Memory B cell (primary cell): ENCODE data around the gene CTBP2.

ENCODE experiments used
- ATAC-seq: fragments of 150-1000 bp; cut with Tn5 transposase; 2 replicates; pipeline ENCODE4 v1.10.0; 2021; ENCODE audit warnings: low read depth, mild to moderate bottlenecking, moderate library complexity
- DNase-seq, 2 donors: peaks; one replicate each; pipeline ENCODE4 v3.0.0; 2022; ENCODE audit warnings: low spot score in 2 of 2
- H3K27ac Mint-ChIP-seq: one replicate; pipeline ENCODE4 v1.8.0; 2022; ENCODE audit warnings: mild to moderate bottlenecking, moderate library complexity, mixed read lengths
- H3K27me3 Mint-ChIP-seq: one replicate; pipeline ENCODE4 v1.8.0; 2022; ENCODE audit warnings: mixed read lengths
- H3K36me3 Mint-ChIP-seq: one replicate; pipeline ENCODE4 v1.8.0; 2022; ENCODE audit warnings: mild to moderate bottlenecking, mixed read lengths
- H3K4me1 Mint-ChIP-seq: one replicate; pipeline ENCODE4 v1.8.0; 2022; ENCODE audit warnings: mixed read lengths
- H3K4me3 Mint-ChIP-seq: one replicate; pipeline ENCODE4 v1.8.0; 2022; ENCODE audit warnings: mild to moderate bottlenecking, moderate library complexity, mixed read lengths
- H3K9me3 Mint-ChIP-seq: one replicate; pipeline ENCODE4 v1.8.0; 2022; ENCODE audit warnings: mixed read lengths

Gene CTBP2

GRCh38 chr10:125006188-125006680 lies 154.1 kb downstream of the CTBP2 start:
- H3K36me3 Mint-ChIP-seq, result no peaks in the 10 kb centered on the region
- ATAC-seq (no peak), DNase-seq (no peak)
- H3K9me3 Mint-ChIP-seq, result no peaks in the 10 kb centered on the region
- H3K4me1 Mint-ChIP-seq, result no peaks in the 10 kb centered on the region
- no peak overlapping the region for H3K4me3 Mint-ChIP-seq
- H3K27ac Mint-ChIP-seq, result no peak overlapping the region
- peaks cover 3% of the 10 kb centered on the region for H3K27me3 Mint-ChIP-seq

DNA sequence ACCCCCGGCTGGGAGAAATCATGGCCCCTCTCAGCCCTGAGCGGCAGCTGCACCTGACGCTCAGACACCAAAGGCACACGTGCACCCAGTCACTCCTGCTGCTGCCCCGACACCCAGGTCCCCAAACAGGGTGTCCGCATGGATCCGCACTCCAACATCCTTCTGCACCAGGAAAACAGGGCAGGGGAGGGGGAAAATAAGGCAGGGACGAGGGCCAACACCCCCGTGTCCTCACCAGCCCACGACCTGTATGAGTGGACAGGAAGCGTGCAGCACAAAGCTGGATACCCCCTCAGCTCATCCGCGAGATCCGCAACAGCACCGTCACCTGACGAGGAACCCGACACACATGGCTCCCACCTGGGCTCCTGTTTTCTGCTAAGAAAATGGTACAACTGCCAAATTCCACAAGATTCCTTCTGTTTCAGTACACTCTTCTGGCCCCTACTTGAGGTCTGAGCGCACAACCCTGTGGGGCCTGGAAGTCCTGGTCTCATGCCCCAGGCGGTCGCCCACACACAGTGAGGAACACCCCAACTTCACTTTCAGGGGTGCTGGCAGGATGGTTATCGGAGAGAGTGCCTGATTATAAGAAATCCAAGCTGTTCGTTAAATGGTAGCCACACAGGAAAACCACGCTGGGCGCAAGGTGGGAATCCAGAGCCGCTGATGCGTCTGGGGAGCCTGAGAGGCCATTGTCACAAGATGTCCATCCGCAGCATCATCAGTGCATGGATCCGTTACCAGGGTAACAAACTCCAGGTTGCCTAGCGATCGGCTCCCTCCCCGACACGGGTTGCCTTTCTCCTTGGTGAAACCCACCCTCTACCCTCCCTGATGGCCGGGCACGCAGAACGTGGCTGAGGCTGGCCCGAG lies 154.8 kb downstream of the CTBP2 start:
- H3K9me3 Mint-ChIP-seq, result no peaks in the 10 kb centered on the region
- H3K4me3 Mint-ChIP-seq, result no peak overlapping the region
- no peak for DNase-seq
- H3K4me1 Mint-ChIP-seq, result no peaks in the 10 kb centered on the region
- no peak for ATAC-seq
- H3K27ac Mint-ChIP-seq, result no peak overlapping the region
- no peaks in the 10 kb centered on the region for H3K36me3 Mint-ChIP-seq
- H3K27me3 Mint-ChIP-seq, result peaks cover 3% of the 10 kb centered on the region

DNA sequence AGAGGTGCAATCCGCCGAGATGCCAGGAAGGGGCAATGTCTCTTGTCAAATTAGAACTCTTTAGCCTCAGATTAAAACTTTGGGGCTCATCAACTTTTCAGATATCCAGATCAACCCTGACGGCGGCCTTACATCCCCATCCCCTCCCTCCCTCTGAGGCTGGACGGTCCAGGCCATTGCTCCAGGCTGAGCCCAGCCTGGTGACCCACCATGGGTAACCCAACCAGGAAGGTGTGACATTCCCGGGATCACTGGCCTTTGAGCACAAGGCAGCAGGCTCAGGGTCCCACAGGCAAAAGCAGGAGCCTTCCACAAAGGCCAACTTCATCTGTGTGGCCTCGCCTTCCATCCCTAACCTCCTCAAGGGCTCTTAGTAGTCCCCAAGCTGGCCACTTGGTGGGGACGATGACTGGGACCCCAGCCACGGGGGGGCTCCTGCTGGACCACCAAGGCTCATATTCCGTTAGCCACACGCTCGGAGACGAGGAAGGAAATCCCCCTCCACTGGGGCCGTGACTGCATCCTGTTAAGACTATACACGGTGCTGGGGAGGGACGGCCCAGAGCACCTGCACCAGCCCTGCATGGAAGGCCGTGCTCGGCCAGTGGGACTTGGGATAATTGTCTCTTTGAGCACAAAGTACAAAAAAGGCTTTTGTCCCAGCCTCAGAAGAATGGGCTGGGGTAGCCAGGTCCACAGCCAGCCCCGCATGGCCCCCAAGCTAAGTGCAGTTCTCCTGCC lies 155.6 kb downstream of the CTBP2 start:
- H3K9me3 Mint-ChIP-seq, result no peaks in the 10 kb centered on the region
- no peak overlapping the region for H3K4me3 Mint-ChIP-seq
- no peaks in the 10 kb centered on the region for H3K4me1 Mint-ChIP-seq
- H3K27me3 Mint-ChIP-seq, result peaks cover 3% of the 10 kb centered on the region
- H3K27ac Mint-ChIP-seq, result no peak overlapping the region
- no peak for ATAC-seq
- H3K36me3 Mint-ChIP-seq, result no peaks in the 10 kb centered on the region
- DNase-seq, result no peak

DNA sequence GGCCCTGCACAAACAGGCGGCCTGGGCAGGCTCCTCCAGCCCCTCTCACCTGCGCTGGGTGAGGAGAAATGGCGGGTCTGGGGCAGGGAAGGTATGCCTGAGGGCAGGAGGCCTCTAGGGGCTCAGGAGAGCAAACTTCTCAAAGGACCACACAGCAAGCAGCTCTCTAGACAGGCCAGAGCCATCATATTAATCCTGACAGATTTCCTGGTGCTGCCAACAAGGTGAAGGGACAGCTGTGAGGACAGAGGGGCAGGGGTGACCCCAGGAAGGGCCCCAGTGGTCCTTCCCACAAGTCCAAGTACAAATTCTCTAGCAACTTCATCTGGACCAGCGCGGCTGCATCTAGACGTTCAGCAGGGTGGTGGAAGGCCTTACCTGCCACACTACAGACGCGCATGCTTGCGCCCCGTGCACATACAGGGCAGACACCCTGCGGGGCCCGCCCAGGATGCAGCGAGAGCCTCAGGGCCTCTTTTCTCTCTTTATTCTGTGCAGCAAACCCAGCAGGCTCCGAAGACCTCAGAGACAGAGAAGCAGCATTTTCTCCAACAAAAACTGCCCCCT lies 156.4 kb downstream of the CTBP2 start:
- Mint-ChIP-seq H3K9me3 (no peaks in the 10 kb centered on the region), H3K27me3 (peaks cover 3% of the 10 kb centered on the region), H3K27ac (no peak overlapping the region), H3K4me3 (no peak overlapping the region), H3K4me1 (no peaks in the 10 kb centered on the region), H3K36me3 (no peaks in the 10 kb centered on the region)
- no peak for DNase-seq
- no peak for ATAC-seq

DNA sequence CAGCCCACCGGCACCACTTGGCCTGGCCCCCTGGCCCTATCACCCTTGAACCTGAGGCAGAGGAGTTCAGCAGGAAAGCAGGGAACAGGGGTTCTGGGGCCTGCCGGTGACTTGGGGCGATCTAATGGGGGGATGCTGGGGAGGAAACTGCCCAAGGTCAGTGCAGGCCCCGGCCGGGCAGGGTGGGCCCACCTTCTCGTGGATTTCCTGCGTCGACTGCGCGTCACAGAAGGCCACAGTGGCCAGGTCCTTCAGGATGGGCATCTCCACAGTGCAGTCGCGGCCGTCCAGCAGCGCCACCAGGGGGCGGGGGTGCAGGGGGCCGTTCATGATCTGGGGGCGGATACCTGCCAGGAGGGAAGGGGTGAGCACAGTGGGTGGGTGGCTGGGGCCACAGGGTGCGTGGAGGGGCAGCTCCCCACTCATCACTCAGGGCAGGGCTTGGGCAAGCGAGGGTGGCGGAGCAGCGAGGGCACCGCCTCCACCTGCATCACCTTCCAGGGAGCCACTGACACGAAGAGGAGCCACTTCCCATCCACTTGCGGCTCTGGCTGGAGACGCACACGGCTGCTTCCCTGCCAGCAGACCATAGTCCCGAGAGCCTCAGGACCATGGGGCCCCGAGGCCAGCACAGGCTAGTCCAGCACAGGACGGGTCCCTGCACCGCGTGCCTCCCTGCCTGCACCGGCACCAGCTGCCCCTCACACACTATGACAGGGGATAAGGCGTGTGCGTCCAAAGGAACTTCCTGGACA lies 157.0 kb downstream of the CTBP2 start:
- Mint-ChIP-seq H3K4me1 (no peaks in the 10 kb centered on the region), H3K9me3 (no peaks in the 10 kb centered on the region), H3K27me3 (peaks cover 3% of the 10 kb centered on the region), H3K27ac (no peak overlapping the region), H3K36me3 (no peaks in the 10 kb centered on the region), H3K4me3 (no peak overlapping the region)
- ATAC-seq, result no peak
- DNase-seq, result no peak

GRCh38 chr10:125002423-125003145 lies 157.8 kb downstream of the CTBP2 start:
- ATAC-seq (no peak), DNase-seq (no peak)
- no peaks in the 10 kb centered on the region for H3K36me3 Mint-ChIP-seq
- no peaks in the 10 kb centered on the region for H3K9me3 Mint-ChIP-seq
- no peak overlapping the region for H3K27ac Mint-ChIP-seq
- peaks cover 3% of the 10 kb centered on the region for H3K27me3 Mint-ChIP-seq
- no peak overlapping the region for H3K4me3 Mint-ChIP-seq
- no peaks in the 10 kb centered on the region for H3K4me1 Mint-ChIP-seq

DNA sequence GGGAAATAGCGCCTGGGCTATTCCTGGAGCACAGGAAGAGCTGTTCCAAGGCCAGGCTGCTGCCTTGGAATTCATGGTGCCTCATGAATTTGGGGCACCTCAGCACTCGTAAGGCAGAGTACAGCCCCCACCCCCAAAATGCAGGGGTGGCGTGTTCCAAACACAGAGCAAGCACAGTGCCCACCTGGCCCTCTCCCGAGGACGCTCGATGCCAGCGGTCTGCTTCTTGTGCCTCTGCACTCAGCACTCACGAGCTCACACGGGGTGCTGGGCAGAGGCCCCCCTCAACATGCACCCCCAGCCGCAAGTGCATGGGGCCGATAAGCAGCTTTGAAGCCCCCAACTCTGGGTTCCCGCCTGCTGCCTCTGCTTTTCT lies 158.3 kb downstream of the CTBP2 start:
- Mint-ChIP-seq H3K27ac (no peak overlapping the region), H3K9me3 (no peaks in the 10 kb centered on the region), H3K27me3 (peaks cover 6% of the 10 kb centered on the region), H3K4me3 (no peak overlapping the region), H3K36me3 (no peaks in the 10 kb centered on the region), H3K4me1 (no peaks in the 10 kb centered on the region)
- DNase-seq (no peak), ATAC-seq (no peak)

GRCh38 chr10:125001313-125002046 lies 158.9 kb downstream of the CTBP2 start:
- Mint-ChIP-seq H3K4me3 (no peak overlapping the region), H3K36me3 (no peaks in the 10 kb centered on the region), H3K27ac (no peak overlapping the region), H3K9me3 (no peaks in the 10 kb centered on the region), H3K27me3 (peaks cover 6% of the 10 kb centered on the region), H3K4me1 (no peaks in the 10 kb centered on the region)
- no peak for DNase-seq
- no peak for ATAC-seq

DNA sequence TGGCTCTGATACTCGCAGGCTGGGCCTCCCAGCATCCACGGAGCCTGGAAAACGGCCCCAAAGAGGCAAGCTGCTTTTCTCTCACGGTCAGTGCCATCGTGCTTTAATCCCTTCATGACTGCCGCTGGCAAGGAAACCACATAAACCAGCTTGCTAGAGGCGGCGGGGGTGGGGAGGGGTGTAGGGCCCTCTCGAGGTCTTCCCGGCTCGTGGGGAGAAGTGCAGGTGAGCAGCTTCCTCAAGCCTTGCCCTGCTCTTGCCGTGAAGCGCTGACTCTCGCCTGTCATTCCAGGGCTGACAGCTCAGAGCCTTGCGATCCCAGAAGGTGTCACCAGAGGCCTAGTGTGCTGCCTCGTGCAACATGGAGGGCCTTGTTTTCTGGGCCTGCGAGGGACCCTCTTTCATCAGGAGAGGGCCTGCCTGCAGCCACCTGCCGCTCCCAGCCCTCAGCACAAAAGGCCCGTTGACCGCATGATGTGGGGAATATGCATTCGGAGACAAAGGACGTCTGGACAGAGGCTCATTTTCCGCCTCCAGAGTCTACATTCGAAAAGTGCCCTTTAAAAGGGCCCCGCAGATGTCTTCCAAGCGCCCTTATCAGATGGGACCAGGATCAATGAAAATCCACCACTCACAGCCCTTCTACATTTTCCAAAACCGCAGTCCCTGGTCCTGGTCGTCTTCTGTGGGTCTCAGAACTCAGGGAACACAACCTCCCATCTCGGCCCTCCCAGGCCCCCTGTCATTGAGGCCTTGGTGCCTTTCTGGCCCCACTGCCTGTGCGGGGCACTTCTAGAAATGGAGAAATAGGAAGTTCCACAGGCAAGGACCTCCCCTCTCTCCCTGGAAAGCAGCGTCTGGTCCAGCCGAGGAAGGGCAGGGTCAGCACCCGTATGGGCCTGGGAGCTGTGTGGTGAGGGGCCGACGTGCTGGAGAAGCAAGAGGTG lies 159.7 kb downstream of the CTBP2 start:
- Mint-ChIP-seq H3K4me3 (no peak overlapping the region), H3K9me3 (no peaks in the 10 kb centered on the region), H3K27ac (no peak overlapping the region), H3K36me3 (no peaks in the 10 kb centered on the region), H3K27me3 (peaks cover 6% of the 10 kb centered on the region), H3K4me1 (no peaks in the 10 kb centered on the region)
- no peak for DNase-seq
- no peak for ATAC-seq

GRCh38 chr10:124999433-125000365 lies 160.7 kb downstream of the CTBP2 start:
- ATAC-seq (no peak), DNase-seq (no peak)
- no peaks in the 10 kb centered on the region for H3K36me3 Mint-ChIP-seq
- peaks cover 6% of the 10 kb centered on the region for H3K27me3 Mint-ChIP-seq
- H3K27ac Mint-ChIP-seq, result no peak overlapping the region
- H3K4me3 Mint-ChIP-seq, result no peak overlapping the region
- H3K4me1 Mint-ChIP-seq, result no peaks in the 10 kb centered on the region
- H3K9me3 Mint-ChIP-seq, result no peaks in the 10 kb centered on the region

DNA sequence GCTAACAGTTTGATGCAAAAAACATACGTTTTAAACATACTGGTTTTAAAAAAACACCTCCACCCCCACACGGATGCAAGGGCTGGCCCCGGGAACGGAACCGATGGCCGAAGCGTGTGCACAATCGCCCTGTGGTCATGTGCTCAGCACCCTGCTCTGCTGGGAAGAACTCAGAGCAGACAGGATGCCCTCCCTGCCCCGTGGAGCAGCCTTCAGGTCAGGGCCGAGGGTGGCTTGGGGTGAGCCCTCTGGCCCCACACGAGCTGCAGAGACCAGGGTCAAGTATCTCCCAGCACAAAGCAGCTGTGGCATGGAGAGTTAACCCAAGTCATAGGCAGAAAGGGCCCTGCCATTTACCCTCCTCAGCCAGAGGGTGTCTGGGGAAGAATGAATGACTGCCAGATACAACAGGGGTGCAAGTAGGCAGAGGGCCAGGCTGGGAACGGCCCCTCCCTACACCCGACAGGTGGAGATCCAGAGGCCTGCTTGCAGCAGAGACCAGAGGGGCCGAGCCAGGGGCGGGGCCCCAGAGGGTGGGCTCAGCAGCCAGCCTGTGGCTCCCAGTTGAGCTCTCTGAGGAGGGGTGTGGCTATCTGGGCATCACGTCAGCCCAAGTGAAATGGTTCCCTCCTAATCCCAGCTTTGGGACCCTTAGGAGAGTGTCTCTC lies 161.6 kb downstream of the CTBP2 start:
- no peak overlapping the region for H3K27ac Mint-ChIP-seq
- no peak overlapping the region for H3K4me3 Mint-ChIP-seq
- H3K27me3 Mint-ChIP-seq, result peaks cover 6% of the 10 kb centered on the region
- DNase-seq, result no peak
- H3K9me3 Mint-ChIP-seq, result no peaks in the 10 kb centered on the region
- no peaks in the 10 kb centered on the region for H3K36me3 Mint-ChIP-seq
- no peaks in the 10 kb centered on the region for H3K4me1 Mint-ChIP-seq
- ATAC-seq, result no peak
